Activated CD4-positive, alpha-beta T cell treated with anti-CD3 and anti-CD28 coated beads, Interleukin-2, Interleukin-6, amounts not matched to agents 100 ng/mL and 50 ng/mL, durations not matched to agents 16 hours and 8 hours (primary cell): ENCODE data around the gene RPS24.
"Not testable (repeated sequence)": the region's sequence is repeated elsewhere in the genome, so short reads cannot be mapped to it uniquely, and the experiment has no call there.

Experiments used
- DNase-seq: peaks from one replicate; pipeline ENCODE4 v3.0.0-alpha.2; 2020

Gene RPS24

DNA sequence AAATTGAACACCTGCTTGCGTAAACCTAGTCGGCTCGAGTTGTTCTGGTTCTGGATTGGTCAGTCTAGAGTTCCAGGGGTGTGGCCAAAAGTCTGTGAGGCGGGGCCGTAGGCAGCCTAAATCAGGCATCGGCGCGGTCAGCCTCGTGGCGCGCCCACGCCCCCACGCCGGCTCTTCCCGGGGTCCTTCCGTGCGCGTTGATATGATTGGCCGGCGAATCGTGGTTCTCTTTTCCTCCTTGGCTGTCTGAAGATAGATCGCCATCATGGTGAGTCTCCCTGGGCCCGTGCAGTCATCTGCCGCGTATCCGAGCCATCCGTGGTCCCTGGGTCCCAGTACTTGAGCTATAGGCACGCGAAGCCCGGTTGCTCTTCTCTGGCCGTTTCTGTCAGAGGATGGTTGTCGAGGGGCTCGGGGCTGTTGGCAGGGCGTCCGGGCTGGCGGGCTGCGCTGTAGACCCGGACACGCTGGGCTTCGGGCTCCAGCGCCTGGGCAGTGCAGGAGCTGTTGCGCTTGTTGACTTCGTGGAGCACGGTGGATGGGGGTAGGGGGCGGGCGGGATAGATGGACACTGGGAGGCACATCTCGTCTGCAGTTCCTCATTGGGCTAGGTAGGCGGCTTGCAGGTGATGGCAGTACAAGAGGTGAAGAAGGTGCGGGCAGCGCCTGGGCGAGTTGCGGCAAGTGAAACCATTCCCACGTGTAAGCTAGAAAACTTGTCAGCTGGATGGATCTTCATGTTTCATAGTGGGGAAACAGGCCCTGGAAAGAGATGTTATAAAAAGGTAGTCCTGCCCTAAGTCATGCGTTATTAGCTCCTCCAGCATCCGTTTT lies at the start of gene RPS24:
Gene RPS24, plus strand, starts transcription at position 227 of the 834 bp plus-strand sequence. Its CDS starts 39 bp downstream, at position 266.
- peak; percentile 97 for DNase-seq

DNA sequence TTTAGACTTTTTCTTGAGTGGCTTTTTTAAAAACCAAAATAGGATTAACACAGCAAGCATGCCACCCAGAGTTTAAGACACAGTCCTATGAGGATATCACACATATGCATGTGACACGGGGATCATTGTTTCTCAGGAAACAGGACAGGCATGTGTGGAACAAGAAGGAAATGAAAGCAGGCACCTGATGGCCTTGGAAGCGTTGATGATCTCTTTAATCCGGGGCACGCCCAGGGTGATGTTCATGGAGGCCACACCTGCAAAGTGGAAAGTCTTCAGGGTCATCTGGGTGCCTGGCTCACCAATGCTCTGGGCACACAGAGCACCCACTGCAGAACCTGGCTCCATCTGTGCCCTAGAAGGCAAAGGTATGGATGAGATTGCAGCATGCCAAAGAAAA lies 48.7 kb upstream of the RPS24 start:
- DNase-seq, result no peak

DNA sequence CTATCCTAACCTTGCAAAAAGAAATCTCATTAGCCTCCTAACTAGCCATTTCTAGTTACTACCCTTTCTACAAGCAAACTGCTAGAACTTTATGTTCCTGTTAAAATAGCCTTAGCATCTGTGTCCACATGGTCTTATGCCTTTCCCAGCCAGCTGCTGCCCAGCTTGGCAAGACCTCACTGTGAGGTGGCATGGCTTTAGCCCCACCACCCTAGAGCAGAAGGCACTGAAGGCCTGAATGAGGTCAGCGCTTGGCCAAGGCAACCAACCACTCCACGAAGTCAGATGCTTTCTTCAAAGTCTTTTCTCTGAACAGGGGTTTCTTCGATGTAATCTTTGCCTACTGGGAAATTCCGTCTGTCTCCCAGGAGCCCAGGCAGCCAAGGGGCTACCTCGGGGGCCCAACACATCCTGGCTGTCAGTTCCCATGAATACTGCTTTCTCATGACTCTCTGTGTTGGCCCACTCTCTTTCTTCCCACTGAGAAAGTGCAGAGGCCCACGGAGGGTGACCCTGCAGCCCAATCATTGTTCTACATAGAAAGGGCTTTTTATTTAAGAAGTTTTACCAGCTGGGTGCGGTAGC lies 45.9 kb upstream of the RPS24 start:
- no peak for DNase-seq

DNA sequence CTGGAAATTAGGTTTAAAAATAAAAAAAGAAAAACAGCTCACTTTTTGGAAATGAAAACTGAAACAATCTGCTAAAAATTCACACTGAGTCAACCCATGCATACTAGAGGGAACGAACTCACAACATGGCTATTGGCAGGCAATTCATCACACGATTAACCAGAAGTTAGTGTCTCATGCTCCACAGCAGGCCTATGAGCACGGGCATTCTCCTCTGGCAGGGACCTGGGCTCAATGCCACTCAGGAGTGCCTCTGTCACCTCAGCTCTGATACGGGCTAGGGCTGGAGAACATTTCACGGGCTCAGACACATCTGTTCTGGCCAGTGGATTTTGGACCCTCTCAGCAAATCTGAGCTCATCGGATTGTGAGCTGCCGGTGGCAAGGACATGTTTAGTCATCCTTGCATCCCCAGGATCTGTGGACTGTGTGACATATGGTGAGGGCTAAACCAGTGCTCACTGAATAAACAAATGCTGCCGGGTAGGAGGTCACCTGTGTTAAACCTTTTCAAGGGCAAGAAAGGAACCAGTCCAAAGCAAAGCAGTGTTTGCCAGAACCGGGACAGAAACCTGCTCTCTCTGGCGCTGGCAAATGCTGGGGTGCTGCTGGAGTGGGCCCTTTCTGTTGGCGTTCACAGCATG lies 44.5 kb upstream of the RPS24 start:
- no peak for DNase-seq

DNA sequence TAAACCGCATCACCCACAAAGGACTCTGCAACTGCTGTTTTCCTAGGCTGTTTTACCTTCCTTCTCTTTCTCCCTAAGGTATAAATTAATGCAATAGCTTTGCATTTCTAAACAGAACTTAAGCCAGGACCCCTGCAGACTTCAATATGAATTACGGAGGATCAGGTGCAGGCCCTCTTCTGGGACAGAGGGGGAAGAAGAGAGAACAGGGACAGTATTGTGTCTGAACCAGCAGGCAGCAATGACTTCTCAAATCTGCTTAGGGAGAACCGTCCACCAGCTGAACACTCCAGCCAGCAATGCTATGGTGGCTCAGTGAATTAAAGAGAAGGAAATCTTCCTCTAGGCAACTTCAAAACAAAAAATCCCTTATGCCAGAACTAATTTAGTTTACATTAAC lies 40.0 kb upstream of the RPS24 start:
- DNase-seq, result no peak

GRCh38 chr10:77998780-77999179 lies 34.9 kb upstream of the RPS24 start:
- not testable (repeated sequence) for DNase-seq

GRCh38 chr10:78000206-78000605 lies 33.5 kb upstream of the RPS24 start:
- no peak for DNase-seq

- DNase-seq, result no peak
These were observed 32.6 kb upstream of the RPS24 start for GRCh38 chr10:78000956-78001472.

GRCh38 chr10:78002541-78003288 lies 30.9 kb upstream of the RPS24 start:
- no peak for DNase-seq

DNA sequence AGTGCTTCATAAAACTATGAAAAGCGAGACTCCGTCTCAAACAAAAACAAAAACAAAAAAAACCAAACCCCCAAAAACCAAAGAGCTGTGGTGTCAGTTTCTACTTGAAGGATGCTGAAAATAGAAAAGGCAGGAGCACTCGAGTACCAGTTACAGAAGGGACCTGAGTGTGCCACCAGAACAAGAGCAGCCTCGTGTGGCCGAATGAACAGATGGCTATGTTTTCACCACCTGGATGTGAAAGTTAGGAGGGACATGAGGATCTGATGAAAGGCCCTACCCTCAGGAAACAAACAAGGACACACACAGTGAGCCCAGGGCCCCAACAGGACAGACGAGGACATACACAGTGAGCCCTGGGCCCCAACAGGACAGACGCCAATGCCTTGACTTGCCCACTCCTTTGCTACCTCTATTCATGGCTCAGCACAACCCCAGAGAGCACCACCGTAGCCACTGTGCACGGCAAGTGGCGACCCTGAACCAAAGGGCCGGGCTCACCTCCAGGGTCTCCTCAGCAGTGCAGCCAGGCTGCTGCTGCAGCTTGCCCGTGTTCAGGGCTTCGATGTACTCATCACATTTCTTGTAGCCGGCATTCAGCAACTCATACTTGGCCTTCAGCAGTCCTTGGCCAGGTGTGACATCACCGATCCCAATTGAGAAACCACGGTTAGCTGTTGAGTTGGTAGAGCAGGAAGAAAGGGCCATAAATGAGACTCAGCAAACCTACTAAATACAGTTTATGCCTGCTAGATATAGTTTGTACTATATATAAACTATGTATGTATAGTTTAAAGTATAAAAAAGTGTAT lies 29.2 kb upstream of the RPS24 start:
- no peak for DNase-seq

GRCh38 chr10:78007172-78007571 lies 26.5 kb upstream of the RPS24 start:
- no peak for DNase-seq

GRCh38 chr10:78009662-78010061 lies 24.0 kb upstream of the RPS24 start:
- no peak for DNase-seq

DNA sequence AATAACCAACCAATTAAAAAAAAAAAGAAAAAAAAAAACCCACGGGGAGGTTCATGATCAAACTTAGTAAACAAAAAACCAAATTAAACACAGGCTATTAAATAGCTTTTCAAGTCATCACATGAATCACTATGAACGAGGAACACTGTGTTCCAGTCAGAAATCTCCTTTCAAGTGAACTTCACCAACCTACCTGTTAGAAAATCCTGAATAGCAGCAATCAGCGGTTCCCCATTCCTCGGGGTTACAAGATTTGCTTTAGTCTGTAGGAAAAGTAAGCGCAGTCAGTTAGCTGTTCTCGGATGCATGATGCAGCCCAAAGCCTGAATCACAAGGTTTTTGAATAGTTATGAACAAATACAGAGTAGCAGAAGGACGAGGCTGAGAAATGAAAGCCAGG lies 23.4 kb upstream of the RPS24 start:
- no peak for DNase-seq

DNA sequence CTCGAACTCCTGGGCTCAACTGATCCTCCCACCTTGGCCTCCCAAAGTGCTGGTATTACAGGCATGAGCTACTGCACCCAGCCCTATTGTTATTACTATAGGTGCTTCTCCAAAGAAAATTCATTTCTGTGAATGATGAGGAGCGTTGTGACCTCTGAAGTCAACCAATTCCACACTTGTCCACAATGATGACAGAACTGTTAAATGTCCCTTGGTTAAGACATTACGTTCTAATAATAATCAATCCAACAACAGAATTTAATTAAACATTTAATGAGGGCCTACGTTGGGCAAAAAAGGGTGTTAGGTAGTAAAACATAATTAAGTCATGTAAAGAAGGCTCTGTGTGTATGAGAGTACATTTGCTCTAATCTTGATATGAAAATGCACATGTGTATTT lies 22.6 kb upstream of the RPS24 start:
- no peak for DNase-seq

- no peak for DNase-seq
These were observed 20.1 kb upstream of the RPS24 start for GRCh38 chr10:78013564-78013963.

- DNase-seq, result no peak
These were observed 18.1 kb upstream of the RPS24 start for GRCh38 chr10:78015546-78015945.

DNA sequence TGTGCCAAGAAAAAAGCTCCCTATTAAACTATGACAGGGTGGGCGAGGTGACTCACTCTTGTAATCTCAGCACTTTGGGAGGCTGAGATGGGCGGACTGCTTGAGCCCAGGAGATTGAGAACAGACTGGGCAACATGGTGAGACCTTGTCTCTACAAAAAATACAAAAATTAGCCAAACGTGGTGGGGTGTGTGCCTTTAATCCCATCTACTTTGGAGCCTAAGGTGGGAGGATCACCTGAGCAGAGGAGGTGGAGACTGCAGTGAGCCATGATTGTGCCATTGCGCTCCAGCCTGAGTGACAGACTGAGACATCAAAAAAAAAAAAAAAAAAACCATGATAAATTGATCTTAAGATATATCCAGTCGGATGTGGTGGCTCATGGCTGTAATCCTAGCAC lies 15.8 kb upstream of the RPS24 start:
- DNase-seq, result no peak

DNA sequence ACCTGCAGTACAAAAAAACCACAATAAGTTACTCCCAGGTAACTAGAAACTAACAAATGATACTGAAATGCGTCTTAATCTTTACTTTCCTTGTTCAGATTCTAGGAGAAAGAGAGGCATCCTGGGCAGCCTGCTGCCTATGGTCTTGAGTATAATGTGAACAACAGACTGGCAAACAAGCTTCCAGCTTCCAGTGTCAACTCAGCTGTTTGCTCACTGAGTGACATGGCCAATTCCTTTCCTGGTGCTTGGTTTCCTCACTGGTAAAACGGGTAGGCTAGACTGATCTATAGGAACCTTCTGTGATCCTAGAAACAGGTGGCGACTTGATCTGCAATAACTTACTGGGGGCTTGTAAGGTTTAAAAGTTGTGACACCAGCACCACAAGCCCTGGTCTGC lies 14.4 kb upstream of the RPS24 start:
- no peak for DNase-seq

GRCh38 chr10:78021201-78021600 lies 12.5 kb upstream of the RPS24 start:
- DNase-seq, result no peak

GRCh38 chr10:78023741-78024140 lies 9.9 kb upstream of the RPS24 start:
- no peak for DNase-seq

DNA sequence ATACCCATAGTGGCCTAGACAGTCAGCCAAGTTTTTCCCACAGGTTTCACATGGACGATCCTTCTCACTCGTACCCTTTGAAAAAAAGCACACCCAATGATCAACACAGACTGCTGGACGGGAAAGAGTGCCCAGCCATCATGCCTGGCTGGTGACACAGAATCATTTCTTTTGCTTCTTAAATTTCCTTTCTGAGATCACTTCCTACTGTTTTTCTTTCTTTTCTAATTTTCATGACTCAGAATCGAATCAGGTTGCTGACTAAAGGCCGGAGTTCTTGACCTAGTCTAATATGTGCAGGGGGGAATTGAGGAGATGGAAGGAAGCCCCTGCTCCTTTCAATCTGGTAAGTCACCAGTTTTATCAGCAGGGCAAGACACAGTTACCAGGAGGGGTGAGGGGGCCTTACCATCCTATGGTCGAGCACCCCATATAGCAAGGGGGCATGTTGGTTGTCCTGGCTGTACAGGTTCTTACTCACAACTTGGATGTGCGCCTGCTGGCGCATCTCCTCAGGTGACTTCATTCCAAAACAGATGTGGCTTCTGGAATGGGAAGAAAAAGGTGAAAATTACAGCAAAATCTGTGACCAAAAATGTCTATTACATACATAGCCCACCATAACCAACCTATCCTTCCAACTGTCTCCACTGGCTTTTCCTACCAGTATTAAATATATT lies 7.8 kb upstream of the RPS24 start:
- DNase-seq, result no peak
